Common myeloid progenitor, CD34-positive (primary cell): ENCODE results near the gene SSUH2.

Experiments
- CTCF ChIA-PET: fragments of 350-600 bp; sonication (Branson Sonifier 250); formaldehyde crosslinking; loops from one replicate; lab custom pipeline; 2021; ENCODE audit warnings: antibody characterized with exemption; lab: Charles Lee
- POLR2A ChIA-PET: fragments of 350-600 bp; sonication (Branson Sonifier 250); formaldehyde crosslinking; loops from one replicate; lab custom pipeline; 2021; ENCODE audit warnings: antibody characterized with exemption; lab: Charles Lee
- DNase-seq, 3 donors: peaks; one replicate each; pipeline versions ENCODE4 v3.0.0 to v3.0.0-alpha.2; 2013
- H3K27ac ChIP-seq, 2 experiments: 1 replicate in 1 of 2; 2 replicates in 1 of 2; pipeline ENCODE4 v1.7.0; 2013; ENCODE audit warnings: inconsistent platforms in 2 of 2, low read length in 2 of 2, mild to moderate bottlenecking in 2 of 2, low read depth in 1 of 2, moderate library complexity in 1 of 2; ENCODE audit not compliant: severe bottlenecking in 2 of 2, insufficient read depth in 1 of 2, poor library complexity in 1 of 2
- H3K27me3 ChIP-seq, 5 experiments: replicated peaks in 2 of 5; 1 replicate in 3 of 5; 2 replicates in 2 of 5; pipeline versions ENCODE4 v1.6.1 to v1.7.0; 2013; ENCODE audit warnings: low read length in 4 of 5, mild to moderate bottlenecking in 2 of 5, moderate library complexity in 2 of 5, inconsistent platforms in 1 of 5; ENCODE audit not compliant: insufficient read depth in 5 of 5, control insufficient read depth in 4 of 5
- H3K36me3 ChIP-seq, 4 experiments: 1 replicate in 2 of 4; 2 replicates in 2 of 4; pipeline versions ENCODE4 v1.6.1 to v1.7.0; 2013; ENCODE audit warnings: low read length in 3 of 4, control low read depth in 1 of 4, mild to moderate bottlenecking in 1 of 4; ENCODE audit not compliant: control insufficient read depth in 4 of 4, insufficient read depth in 4 of 4
- H3K4me1 ChIP-seq, 4 experiments: 1 replicate in 3 of 4; 2 replicates in 1 of 4; pipeline versions ENCODE4 v1.6.1 to v1.7.1; 2013; ENCODE audit warnings: low read length in 3 of 4, mild to moderate bottlenecking in 3 of 4, control low read depth in 1 of 4, inconsistent platforms in 1 of 4, moderate library complexity in 1 of 4; ENCODE audit not compliant: control insufficient read depth in 4 of 4, insufficient read depth in 4 of 4; ENCODE audit errors: control extremely low read depth in 1 of 4
- H3K4me3 ChIP-seq, 7 experiments: 1 replicate in 4 of 7; 2 replicates in 3 of 7; pipeline versions ENCODE4 v1.5.1 to v1.7.0; 2013; ENCODE audit warnings: mild to moderate bottlenecking in 7 of 7, low read length in 6 of 7, moderate library complexity in 6 of 7, inconsistent platforms in 2 of 7, low read depth in 2 of 7, control low read depth in 1 of 7; ENCODE audit not compliant: insufficient read depth in 4 of 7, control insufficient read depth in 1 of 7; ENCODE audit errors: extremely low read depth in 1 of 7
- H3K9me3 ChIP-seq, 5 experiments: 1 replicate in 4 of 5; 2 replicates in 1 of 5; pipeline versions ENCODE4 v1.6.1 to v1.7.1; 2013; ENCODE audit warnings: low read length in 4 of 5, mild to moderate bottlenecking in 2 of 5, inconsistent platforms in 1 of 5, low read depth in 1 of 5, moderate library complexity in 1 of 5; ENCODE audit not compliant: control insufficient read depth in 4 of 5, insufficient read depth in 2 of 5; ENCODE audit errors: control extremely low read depth in 1 of 5
- WGBS: methylation state at CpG from one replicate; pipeline ENCODE4 v1.1.5; 2013; ENCODE audit not compliant: insufficient coverage; 5-methylcytosine and 5-hydroxymethylcytosine counted together

The SSUH2 gene

DNA sequence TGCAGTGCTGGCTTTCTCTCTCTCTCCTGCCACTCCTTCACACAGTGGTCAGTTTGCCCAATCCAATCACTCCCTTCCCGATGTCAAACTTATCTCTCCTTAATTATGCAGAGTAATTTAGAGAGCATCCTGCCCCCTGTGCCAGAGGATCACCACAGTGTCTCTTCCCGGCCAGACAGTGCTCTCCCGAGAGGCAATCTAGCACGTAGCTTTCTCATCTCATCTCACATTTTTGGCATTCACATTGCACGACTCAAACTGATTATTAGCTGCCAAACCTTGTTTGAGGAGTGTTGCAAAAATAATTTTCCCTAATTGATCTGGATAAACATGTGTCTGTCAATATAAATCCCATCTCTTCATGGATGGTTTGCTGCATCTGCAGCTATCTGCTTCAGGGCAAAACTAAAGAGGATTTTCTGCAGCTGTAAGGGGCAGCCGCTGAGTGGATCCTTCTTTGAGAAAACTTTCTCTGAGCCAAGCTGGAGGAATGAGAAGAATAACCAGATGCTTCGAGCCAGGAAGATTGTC is 37.8 kb downstream of the SSUH2 start:
- CTCF ChIA-PET, result interaction anchor here (1.2 to 1.7 kb wide), 2 partner anchors 15 to 164 kb away, joined by 3 to 10 read pairs; no protein-coding TSS in a partner anchor

DNA sequence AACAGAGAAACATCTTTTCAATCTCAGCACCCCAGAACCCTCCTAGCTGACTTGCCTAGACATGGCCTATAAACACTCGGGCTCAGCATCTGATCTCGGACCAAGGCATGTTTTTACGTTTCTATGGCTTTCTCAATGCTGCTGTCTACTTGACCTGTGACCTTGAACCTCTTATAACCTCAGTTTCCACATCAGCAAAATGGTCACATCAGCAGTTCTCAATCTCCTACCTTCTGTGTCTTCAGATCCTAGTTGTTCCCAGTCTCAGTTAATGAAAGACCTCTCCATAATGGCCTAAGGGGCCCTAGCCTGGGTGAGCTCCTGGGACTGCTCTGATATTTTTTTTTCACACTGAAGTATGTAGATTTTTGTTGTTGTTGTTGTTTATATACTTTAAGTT is 39.6 kb downstream of the SSUH2 start:
- no peak overlapping the region for H3K4me3 ChIP-seq
- CTCF ChIA-PET, result interaction anchor here (1.0 to 1.6 kb wide), 3 partner anchors 8 to 162 kb away, joined by 3 to 6 read pairs (median 4); no protein-coding TSS in a partner anchor
- no peaks in the 10 kb centered on the region for H3K36me3 ChIP-seq

More for the DNA sequence above, 37.8 kb downstream of the SSUH2 start:
- Histone ChIP-seq H3K36me3 (no peaks in the 10 kb centered on the region), H3K27ac (no peak overlapping the region), H3K9me3 (no peaks in the 10 kb centered on the region), H3K4me3 (no peak overlapping the region), H3K4me1 (no peaks in the 10 kb centered on the region), H3K27me3 (no peaks in the 10 kb centered on the region)
- no peak for DNase-seq
- 90% methylated on average over 3 of the region's 7 CpGs for WGBS
- POLR2A ChIA-PET, result no interaction called here

DNA sequence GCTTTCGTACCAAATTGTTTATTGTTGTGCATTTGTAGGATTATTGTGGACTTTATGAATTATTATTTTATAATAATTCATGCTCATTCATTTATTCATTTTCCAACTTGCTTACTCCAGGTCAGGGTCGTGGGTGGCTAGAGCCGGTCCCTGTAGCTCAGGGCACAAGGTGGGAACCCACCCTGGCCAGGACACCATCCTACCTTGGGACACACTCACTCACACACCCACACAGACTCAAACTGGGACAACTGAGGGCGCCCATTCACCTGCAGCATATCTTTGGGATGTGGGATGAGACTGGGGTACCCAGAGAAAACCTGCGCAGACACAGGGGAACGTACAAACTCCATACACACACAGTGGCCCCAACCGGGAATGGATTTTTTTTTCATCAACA is 40.6 kb downstream of the SSUH2 start:
- Histone ChIP-seq H3K4me3 (no peak overlapping the region), H3K4me1 (no peaks in the 10 kb centered on the region), H3K27me3 (no peaks in the 10 kb centered on the region), H3K27ac (no peak overlapping the region), H3K36me3 (no peaks in the 10 kb centered on the region), H3K9me3 (no peaks in the 10 kb centered on the region)
- WGBS, result 100% methylated on average over 2 of the region's 7 CpGs
- CTCF ChIA-PET, result interaction anchor here (1.1 kb wide), 1 partner anchor 11 kb away, joined by 3 read pairs; no protein-coding TSS in a partner anchor
- POLR2A ChIA-PET, result no interaction called here
- no peak for DNase-seq

More for the DNA sequence above, 39.6 kb downstream of the SSUH2 start:
- 92% methylated on average over 3 of the region's 3 CpGs for WGBS
- DNase-seq, result no peak
- Histone ChIP-seq H3K4me1 (no peaks in the 10 kb centered on the region), H3K9me3 (no peaks in the 10 kb centered on the region), H3K27me3 (no peaks in the 10 kb centered on the region), H3K27ac (no peak overlapping the region)
- POLR2A ChIA-PET, result no interaction called here

DNA sequence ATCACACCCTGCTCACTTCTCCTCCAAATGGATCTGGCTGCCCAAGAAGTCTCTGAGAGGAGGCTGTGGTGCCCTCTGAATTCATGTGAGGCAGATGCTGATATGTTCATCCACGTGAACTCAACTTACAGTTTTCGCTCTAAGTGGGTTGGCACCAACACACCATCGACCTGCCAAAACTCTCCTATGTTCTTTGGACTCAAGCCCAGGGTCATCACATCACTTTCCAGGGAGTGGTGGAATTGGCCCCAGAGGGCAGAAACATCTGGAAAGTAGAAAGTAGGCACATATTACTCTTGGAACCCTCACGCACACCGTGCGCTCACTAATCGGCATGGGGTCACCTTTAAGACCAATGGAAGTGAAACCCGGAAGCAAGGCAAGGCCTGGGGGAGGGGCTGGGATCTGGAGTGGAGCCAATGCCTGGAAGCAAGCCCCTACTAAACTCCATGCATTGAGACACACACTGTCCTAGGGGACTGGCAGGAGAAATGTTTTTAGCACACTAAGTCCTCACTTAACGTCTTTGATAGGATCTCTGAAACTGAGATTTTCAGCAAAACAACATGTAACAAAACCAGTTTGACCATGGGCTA is 41.4 kb downstream of the SSUH2 start:
- Histone ChIP-seq H3K4me3 (no peak overlapping the region), H3K27ac (no peak overlapping the region), H3K27me3 (no peaks in the 10 kb centered on the region), H3K4me1 (no peaks in the 10 kb centered on the region), H3K9me3 (no peaks in the 10 kb centered on the region), H3K36me3 (no peaks in the 10 kb centered on the region)
- 97% methylated on average over 6 of the region's 9 CpGs for WGBS
- ChIA-PET POLR2A (no interaction called here), CTCF (no interaction called here)
- DNase-seq, result no peak

DNA sequence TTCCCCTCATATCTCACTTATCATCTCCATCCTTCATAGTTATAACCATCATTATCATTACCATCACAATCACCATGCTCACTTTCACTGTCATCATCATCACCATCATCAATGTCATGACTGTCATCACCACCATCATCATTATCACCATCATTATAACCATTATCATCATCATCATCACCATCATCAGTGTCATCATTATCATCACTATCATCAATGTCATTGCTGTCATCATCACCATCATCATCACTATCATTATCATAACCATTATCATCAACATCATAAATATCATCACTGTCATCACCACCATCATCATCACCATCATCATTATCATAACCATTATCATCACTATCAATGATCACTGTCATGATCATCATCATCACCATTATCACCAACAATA is 44.1 kb downstream of the SSUH2 start:
- no peaks in the 10 kb centered on the region for H3K27me3 ChIP-seq
- no peak for DNase-seq
- no peaks in the 10 kb centered on the region for H3K36me3 ChIP-seq
- CTCF ChIA-PET, result no interaction called here
- H3K9me3 ChIP-seq, result no peaks in the 10 kb centered on the region
- no peak overlapping the region for H3K27ac ChIP-seq
- H3K4me1 ChIP-seq, result no peaks in the 10 kb centered on the region
- H3K4me3 ChIP-seq, result no peak overlapping the region
- POLR2A ChIA-PET, result no interaction called here

DNA sequence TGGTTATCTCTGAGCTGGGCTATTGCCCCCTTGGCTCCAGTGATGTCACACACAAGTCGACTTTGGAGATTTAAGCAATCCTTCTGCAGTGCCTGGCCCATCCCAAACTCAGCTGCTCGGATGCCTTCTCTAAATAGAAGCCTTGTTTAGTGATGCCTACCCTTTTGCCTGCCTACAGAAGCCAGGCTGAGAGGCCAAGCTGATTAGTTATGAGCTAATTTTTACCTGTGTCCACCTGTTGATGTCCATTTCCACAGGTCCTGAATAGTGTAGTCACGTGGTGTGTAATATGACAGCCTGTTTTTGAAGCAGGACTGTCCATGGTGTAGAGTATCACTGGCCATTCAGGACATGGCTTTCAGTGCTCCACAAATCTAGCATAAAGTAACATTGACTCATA is 45.5 kb downstream of the SSUH2 start:
- CTCF ChIA-PET, result interaction anchor here (1.1 kb wide), 1 partner anchor 23 kb away, joined by 3 read pairs; no protein-coding TSS in a partner anchor
- WGBS, result 95% methylated on average over 3 of the region's 3 CpGs

DNA sequence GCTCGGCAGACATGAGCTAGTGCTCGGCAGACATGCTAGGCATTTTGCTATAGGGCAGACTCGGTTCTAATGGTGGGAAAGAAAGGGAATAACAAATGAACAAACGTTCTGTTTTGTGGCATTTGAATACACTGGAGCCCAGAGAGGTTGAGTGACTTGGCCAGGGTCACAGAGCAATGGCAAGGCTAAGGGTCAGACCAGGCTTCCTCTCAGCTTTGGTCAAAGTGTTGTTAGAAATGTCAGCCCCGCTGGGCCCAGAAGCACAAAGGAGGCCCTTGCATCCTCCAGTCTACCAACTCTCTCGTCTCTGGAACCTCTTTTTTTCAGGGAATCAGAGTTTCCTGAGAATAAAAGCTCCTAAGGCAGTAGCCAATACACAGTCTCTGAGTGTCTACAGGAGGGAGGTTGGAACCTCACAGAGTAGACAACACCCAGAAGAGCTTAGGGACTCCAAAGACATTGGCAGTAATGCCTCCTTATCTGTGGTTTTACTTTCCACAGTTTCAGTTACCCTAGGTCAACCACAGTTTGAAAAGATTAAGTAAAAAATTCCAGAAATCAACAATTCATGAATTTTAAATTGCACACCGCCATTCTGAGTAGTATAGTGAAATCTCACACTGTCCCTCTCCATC is 47.3 kb downstream of the SSUH2 start:
- Histone ChIP-seq H3K27me3 (no peaks in the 10 kb centered on the region), H3K4me1 (no peaks in the 10 kb centered on the region), H3K4me3 (no peak overlapping the region), H3K9me3 (no peaks in the 10 kb centered on the region), H3K36me3 (no peaks in the 10 kb centered on the region), H3K27ac (no peak overlapping the region)
- ChIA-PET POLR2A (no interaction called here), CTCF (interaction anchor here (1.4 kb wide), 1 partner anchor 8 kb away, joined by 6 read pairs; no protein-coding TSS in a partner anchor)
- 97% methylated on average over 6 of the region's 7 CpGs for WGBS
- peak in 1 of 3 donors; percentile 35 for DNase-seq

More for the DNA sequence above, 45.5 kb downstream of the SSUH2 start:
- no peaks in the 10 kb centered on the region for H3K4me1 ChIP-seq
- POLR2A ChIA-PET, result no interaction called here
- no peaks in the 10 kb centered on the region for H3K36me3 ChIP-seq
- no peaks in the 10 kb centered on the region for H3K9me3 ChIP-seq
- no peak overlapping the region for H3K4me3 ChIP-seq
- no peaks in the 10 kb centered on the region for H3K27me3 ChIP-seq
- no peak for DNase-seq
- no peak overlapping the region for H3K27ac ChIP-seq
